K562 (cell line): ENCODE measurements around the gene TXNRD2. TPM values are rescaled to one million over a fixed set of nuclear protein-coding genes. Genes with fewer than 3 reads are reported as not detected.

Experiments used
- CUX1 ChIP-seq: fragments of 200-800 bp; sonication (Bioruptor generic); IDR thresholded peaks from 2 replicates; pipeline ENCODE4 v1.6.1; 2016; ENCODE audit warnings: missing genetic modification characterization, missing compliant biosample characterization
- DMBX1 ChIP-seq: fragments of 250-450 bp; sonication (Bioruptor Pico); IDR thresholded peaks from 2 replicates; pipeline ENCODE4 v1.8.0; 2022; ENCODE audit warnings: inconsistent platforms, mild to moderate bottlenecking, moderate library complexity, borderline replicate concordance
- GMEB1 ChIP-seq: fragments of 250-450 bp; sonication (Bioruptor Pico); IDR thresholded peaks from 2 replicates; pipeline ENCODE4 v1.4.0; 2020; ENCODE audit warnings: mild to moderate bottlenecking
- HNRNPUL1 ChIP-seq: fragments of 200-400 bp; formaldehyde crosslinking; IDR thresholded peaks from 2 replicates; pipeline ENCODE4 v1.6.1; 2017; ENCODE audit warnings: low read length
- HOMEZ ChIP-seq: fragments of 250-450 bp; sonication (Bioruptor Pico); IDR thresholded peaks from 2 replicates; pipeline ENCODE4 v1.4.0; 2020; ENCODE audit warnings: mild to moderate bottlenecking, moderate library complexity
- NUFIP1 ChIP-seq: fragments of 450-650 bp; IDR thresholded peaks from 2 replicates; pipeline ENCODE4 v1.6.1; 2018; ENCODE audit not compliant: partially characterized antibody
- SNIP1 ChIP-seq: fragments of 450-650 bp; IDR thresholded peaks from 2 replicates; pipeline ENCODE4 v1.7.1; 2017; ENCODE audit warnings: low read depth, mild to moderate bottlenecking
- SREBF1 ChIP-seq: fragments of 150-350 bp; IDR thresholded peaks from 2 replicates; pipeline ENCODE4 v1.6.1; 2014; ENCODE audit warnings: antibody characterized with exemption, low read depth, low read length, borderline replicate concordance
- ZBTB11 ChIP-seq, 3 experiments: fragments of 200-800 bp in 1 of 3; fragments of 250-450 bp in 1 of 3; fragments of 450-650 bp in 1 of 3; sonication (Bioruptor Pico) in 1 of 3; sonication (Bioruptor generic) in 1 of 3; formaldehyde crosslinking in 1 of 3; IDR thresholded peaks; 2 replicates each; pipeline versions ENCODE4 v1.6.1 to v1.8.0; 2016 to 2022; ENCODE audit warnings: mild to moderate bottlenecking in 2 of 3, missing genetic modification characterization in 2 of 3, missing compliant biosample characterization in 1 of 3, moderate library complexity in 1 of 3
- ZC3H11A ChIP-seq: IDR thresholded peaks from 2 replicates; pipeline ENCODE4 v1.6.1; 2012; ENCODE audit warnings: low read depth, low read length, improper control_type of control experiment
- ZNF165 ChIP-seq: fragments of 250-450 bp; sonication (Bioruptor Pico); IDR thresholded peaks from 2 replicates; pipeline ENCODE4 v1.4.0; 2020; ENCODE audit warnings: borderline replicate concordance
- ZNF347 ChIP-seq: fragments of 450-650 bp; formaldehyde crosslinking; IDR thresholded peaks from 2 replicates; pipeline ENCODE4 v1.4.0; 2020; ENCODE audit warnings: low read depth, mild to moderate bottlenecking, moderate library complexity
- ZNF583 ChIP-seq: fragments of 250-450 bp; sonication (Bioruptor Pico); IDR thresholded peaks from 2 replicates; pipeline ENCODE4 v1.4.0; 2020
- ZNF695 ChIP-seq: fragments of 450-650 bp; formaldehyde crosslinking; IDR thresholded peaks from 2 replicates; pipeline ENCODE4 v1.4.0; 2020; ENCODE audit warnings: mild to moderate bottlenecking, moderate library complexity
- polyA plus RNA-seq, 8 experiments: library from polyadenylated mRNA; depleted of rRNA in 4 of 8; stranded (reverse) in 5 of 8; unstranded in 3 of 8; fragments of >200 nt; fragmentation: Nextera tagmentation in 2 of 8; fragmentation: Illumina TruSeq in 1 of 8; extraction: Ambion mirVana in 2 of 8; extraction: Trizol in 1 of 8; gene quantifications; 2 replicates each; pipeline versions ENCODE4 v1.2.1 to v1.2.3, GENCODE V29; 2011 to 2014; ENCODE audit warnings: inconsistent platforms in 1 of 8, missing spikeins in 1 of 8
- total RNA-seq, 7 experiments: library from RNA; depleted of rRNA in 6 of 7; stranded (reverse); fragments of >200 nt in 6 of 7; fragmentation: Illumina TruSeq in 2 of 7; extraction: Trizol in 2 of 7; gene quantifications; 2 replicates each; pipeline versions ENCODE4 v1.2.1 to v1.2.3, GENCODE V29; 2011 to 2021; ENCODE audit warnings: low replicate concordance in 1 of 7

The TXNRD2 gene
- total and polyA plus RNA-seq, 9 of the 15 experiments (the other 6 are each of a cell fraction or from before 2014, with no cell fraction given): 3.3 to 80.2 (median 49.4) TPM

GRCh38 chr22:19940536-19941364 is 868 bp downstream of the TXNRD2 start (continued):
- TF ChIP-seq CUX1: no peak
- no peak for TF ChIP-seq SNIP1
- TF ChIP-seq ZC3H11A: no peak
- TF ChIP-seq ZNF583 (CRISPR knock-in tag): peak; percentile 3; the same call in 1 of the 2 replicates
- TF ChIP-seq HOMEZ (CRISPR knock-in tag): no peak
- TF ChIP-seq DMBX1: no peak; the same call in 1 of the 2 replicates
- TF ChIP-seq ZNF347 (CRISPR knock-in tag): no peak
- TF ChIP-seq ZNF165 (CRISPR knock-in tag): 0 out of 2 replicates have a peak, but pooled peaks have one; percentile 7
- no peak for TF ChIP-seq HNRNPUL1
- no peak for TF ChIP-seq ZNF695 (CRISPR knock-in tag)
- TF ChIP-seq GMEB1 (CRISPR knock-in tag): peak; percentile 51; the same call in 1 of the 2 replicates
- 0 out of 2 replicates have a peak, but pooled peaks have one; percentile 27 for TF ChIP-seq SREBF1
- TF ChIP-seq ZBTB11 (CRISPR knock-in tag; IDR thresholded peaks at IDR 0.05): no peak
- TF ChIP-seq NUFIP1: no peak
